NCI-H146 (cell line): ENCODE measurements around the gene NDUFAF5.
A peak's percentile ranks its signal among the peaks of the same experiment; 100 is the strongest.

ENCODE experiments used
- DNase-seq: peaks from one replicate; lab custom pipeline; 2025; lab: John Stamatoyannopoulos, UW

The NDUFAF5 gene

GRCh38 chr20:13778827-13779226 is 6.0 kb upstream of the NDUFAF5 start:
- no peak for DNase-seq

DNA sequence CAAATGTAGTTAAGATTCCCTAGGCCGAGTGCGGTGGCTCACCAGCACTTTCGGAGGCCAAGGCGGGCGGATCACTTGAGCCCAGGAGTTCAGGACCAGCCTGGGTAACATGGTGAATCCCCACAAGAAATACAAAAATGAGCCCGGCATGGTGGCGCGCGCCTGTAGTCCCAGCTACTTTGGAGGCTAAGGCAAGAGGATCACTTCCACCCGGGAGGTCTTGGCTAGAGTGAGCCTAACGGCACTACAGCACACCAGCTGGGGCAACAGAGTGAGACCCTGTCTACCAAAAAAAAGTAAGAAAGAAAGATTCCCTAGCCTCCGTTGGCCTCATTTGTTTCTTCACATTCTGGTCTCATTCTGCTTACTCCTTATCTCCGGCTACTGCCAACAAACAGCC is 1.3 kb upstream of the NDUFAF5 start:
- DNase-seq, result no peak

DNA sequence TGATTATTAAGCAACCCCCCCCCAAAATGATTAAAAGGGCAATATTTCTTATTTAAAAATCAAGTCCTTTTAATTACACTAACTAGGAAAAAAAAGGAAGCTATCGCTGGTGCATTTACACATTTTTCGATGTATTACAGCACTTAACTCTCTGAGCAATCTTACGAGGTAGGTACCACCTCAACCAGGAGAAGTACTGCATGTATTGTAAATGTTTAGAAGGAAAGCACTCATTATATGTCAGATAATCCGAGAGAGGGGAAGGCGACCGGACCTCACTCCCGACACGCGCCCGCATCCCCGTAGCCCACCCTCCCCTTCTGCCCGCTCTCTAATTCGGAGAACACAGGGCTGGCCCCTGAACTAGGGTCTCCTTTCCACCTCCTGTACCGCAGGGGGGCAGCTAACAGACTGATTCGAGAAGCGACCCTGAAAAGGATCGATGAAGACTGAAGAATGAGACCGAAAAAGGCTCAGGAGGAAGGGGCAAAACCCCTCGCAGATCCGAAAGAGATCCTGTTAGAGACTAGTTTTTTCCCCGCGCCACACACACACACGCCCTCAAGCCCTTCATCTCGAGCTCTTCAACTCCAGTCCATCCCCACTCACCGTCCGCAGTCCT is 446 bp upstream of the NDUFAF5 start:
- no peak for DNase-seq

GRCh38 chr20:13786143-13786828 is 1.5 kb downstream of the NDUFAF5 start:
- DNase-seq, result no peak

DNA sequence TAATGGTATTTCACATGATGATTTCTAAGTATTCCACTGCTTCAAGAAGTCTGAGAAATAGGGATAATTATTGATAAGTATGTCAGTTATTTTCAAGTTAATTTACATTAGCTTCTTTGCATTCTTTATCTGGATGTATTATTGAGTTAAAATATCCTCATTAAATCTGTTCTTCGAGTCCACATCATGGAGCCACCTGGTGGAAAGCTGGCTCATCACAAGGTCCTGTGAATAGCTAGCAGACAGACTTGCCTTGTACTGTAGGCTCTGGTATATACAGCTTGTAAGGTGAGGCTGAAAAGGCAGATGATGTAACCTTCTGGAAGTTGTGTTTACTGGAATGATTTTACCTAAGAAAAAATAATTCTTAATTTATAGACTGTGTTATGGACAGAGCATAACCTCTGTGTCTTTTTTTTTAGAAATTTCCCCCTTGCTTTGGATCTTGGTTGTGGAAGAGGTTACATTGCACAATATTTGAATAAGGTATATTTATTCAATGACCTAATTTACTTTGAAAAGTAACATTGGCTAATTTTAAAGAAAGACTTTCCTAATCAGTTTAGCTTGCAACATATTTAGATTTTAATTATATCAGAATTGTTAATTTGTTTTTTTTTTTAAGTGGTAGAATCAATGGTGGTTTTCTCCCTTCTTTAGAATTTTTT is 3.5 kb downstream of the NDUFAF5 start:
- peak; percentile 44 for DNase-seq

DNA sequence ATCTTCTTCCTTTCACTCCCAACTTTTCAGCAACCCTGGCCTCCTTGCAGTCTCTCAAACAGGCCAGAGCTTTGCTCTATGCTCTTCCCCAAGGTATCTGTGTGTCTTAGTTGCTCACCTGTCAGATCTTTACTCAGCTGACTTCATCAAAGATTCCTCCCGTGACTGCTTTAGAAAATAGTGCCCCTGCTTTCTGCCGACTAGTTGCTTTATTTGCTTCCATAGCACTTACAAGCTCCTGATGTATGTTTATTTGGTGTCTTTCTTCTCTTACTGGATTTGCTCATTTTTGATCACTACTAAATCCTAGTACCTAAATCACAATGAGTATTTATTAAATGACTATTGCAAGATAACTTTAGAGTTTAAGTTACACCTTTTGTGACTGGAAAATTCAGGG is 5.9 kb downstream of the NDUFAF5 start:
- DNase-seq, result no peak

GRCh38 chr20:13791540-13792459 is 7.0 kb downstream of the NDUFAF5 start:
- no peak for DNase-seq

DNA sequence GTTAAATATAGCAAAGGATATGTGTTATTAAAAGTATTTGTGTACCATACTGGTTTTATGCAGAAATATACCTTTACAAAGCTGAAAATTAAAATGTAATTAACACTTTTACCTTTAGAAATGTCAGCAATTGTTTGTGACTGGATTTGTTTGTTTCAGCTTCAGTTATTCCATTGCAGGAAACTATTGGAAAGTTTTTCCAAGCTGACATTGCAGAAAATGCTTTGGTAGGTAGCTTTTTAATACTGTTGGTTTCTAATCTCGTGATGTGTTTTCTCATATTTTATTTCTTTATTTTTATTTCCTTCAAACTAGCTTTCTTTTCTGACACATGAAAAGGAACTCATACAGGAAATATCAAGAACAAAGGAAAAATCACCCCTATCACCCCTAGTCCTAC is 8.2 kb downstream of the NDUFAF5 start:
- DNase-seq, result no peak

DNA sequence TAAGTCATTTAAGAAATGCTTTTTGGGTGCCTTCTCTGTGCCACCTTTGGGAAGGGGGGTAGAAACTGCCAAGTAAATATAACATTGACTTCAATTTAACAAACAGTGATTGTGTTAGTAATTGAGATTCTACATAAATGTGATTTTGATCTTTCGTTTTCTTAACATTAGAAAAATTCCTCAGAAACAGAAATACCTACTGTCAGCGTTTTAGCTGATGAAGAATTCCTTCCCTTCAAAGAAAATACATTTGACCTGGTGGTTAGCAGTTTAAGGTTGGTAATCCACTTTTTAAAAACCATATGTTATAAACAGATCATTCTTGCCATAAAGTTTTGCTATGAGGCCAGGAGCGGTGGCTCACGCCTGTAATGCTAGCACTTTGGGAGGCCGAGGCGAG is 9.8 kb downstream of the NDUFAF5 start:
- DNase-seq, result no peak

GRCh38 chr20:13799040-13799439 is 14.2 kb downstream of the NDUFAF5 start:
- no peak for DNase-seq

- no peak for DNase-seq
Measured at GRCh38 chr20:13799974-13800373, 15.1 kb downstream of the NDUFAF5 start.

DNA sequence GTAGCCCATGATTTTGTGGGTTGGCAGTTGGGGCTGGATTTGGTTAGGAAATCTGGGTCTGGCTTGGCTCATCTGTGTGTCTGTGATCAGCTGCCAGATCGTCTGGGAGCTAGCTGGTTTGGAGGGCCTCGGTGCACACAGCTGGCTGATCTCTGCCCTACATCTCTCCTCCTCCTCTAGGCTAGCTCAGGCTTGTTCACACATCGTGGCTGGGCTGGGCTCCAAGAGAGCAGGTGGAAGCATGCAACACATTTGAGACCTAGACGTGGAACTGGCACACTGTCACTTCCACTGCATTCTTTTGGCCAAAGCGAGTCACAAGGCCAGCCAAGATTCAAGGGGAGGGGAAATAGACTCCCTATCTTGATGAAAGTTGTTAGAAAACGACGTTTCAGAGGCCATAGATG is 15.9 kb downstream of the NDUFAF5 start:
- peak; percentile 20 for DNase-seq

DNA sequence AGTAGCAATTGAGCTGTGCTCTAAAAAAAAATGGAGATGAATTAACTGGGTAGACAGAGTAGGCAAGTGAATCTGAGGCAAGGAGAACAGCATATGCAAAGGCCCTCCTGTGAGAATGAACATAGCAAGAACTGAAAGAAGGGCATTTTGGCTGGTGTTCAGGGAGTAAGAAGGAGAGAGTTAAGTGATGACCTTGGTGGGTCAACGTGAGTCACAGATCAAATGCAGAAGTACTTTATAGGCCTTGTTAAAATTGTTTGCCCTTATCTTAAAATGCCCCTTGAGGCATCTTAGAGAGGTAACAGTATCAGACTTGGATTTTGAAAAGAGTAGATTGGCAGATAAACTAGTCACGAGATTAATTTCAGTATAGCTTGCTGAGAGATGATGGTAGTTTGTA is 24.5 kb downstream of the NDUFAF5 start:
- no peak for DNase-seq

DNA sequence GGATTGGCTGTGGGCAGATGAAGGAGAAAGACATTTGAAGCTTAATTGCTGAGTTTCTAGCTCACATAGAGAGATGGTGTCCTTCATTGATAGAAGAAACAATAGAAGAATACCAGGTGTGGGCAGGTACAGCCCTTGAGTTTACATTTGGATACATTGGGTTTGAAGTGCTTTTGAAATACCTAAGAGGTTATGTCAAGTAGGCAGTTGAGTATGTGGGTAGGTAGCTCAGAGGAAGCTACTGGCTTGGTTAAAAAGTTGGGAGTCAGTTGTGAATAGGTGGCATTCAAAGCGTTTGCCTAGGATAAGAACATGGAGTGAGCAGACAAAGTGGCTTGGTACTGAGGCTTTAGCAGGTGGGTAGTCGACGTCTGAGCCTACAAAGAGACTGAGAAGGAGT is 25.0 kb downstream of the NDUFAF5 start:
- no peak for DNase-seq

- no peak for DNase-seq
Measured at GRCh38 chr20:13810446-13810845, 25.6 kb downstream of the NDUFAF5 start.

- DNase-seq, result no peak
Measured at GRCh38 chr20:13813910-13814309, 29.1 kb downstream of the NDUFAF5 start.

- DNase-seq, result no peak
Measured at GRCh38 chr20:13814672-13815071, 29.8 kb downstream of the NDUFAF5 start.

GRCh38 chr20:13816757-13817156 is 31.9 kb downstream of the NDUFAF5 start:
- no peak for DNase-seq

DNA sequence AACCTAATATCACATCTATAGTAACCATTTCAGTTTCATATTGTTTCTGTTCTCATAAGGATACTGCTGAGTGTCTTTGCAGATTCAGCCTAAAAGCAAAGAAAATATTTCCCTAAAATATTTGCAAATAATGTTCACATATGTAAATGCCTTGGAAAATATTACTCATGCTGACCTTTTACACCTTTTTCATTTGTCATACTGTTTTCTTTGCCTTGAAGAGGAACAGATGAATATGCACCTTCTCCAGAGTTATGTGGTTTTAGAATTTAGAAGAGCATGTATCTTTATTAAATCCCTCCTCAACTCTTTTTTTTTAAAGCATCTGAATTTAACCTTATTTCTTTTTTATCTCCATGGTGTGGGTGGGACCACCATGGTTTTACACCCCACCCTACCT is 32.5 kb downstream of the NDUFAF5 start:
- DNase-seq, result no peak

DNA sequence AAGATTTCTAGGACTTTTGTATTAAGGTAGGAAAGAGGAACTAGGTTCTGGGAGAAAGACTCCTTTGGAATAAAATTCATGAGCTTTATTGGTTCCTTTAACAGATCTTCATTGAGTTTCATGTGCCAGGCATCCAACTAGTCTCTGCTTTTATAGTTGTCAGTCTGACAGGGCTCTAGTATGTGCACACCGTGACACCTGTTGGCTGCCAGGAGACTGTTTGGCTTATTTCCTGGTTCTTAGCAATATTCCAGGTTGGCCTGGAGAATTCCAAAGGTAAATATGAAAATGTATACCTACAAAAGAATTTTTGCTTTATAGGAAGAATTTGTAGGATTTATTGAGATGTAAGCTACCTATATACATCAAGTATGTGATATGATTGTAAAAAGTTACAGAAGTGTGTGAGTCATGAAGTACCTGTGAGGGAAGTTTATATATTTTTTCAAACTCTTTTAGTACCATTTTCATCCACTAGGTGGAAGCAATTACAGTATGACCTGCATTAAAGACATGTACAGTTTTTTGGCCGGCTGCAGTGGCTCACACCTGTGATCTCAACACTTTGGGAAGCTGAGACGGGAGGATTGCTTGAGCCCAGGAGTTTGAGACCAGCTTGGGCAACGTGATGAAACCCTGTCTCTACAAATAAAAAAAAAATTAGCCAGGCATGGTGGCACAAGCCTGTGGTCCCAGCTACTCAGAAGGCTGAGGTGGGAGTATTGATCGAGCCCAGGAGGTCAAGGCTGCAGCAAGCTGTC is 35.2 kb downstream of the NDUFAF5 start:
- peak; percentile 51 for DNase-seq

DNA sequence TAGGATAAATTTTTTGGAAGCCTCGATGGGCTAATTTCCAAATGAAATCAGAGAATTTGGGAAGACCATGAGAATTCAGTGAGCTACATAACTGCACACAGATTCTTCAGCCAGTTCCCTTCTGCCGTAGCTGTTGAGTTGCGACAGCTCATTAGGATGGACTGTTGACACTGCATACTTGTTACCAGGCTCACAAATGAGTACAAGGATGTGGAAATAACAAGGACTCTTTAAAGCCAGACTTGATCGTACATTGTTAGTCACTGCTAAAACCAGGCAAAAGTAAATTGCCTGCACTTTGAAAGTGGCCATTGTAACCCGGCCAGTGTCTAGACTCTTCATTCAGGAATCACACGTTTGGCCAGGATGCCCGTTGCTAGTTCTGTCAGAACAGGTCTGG is 37.0 kb downstream of the NDUFAF5 start:
- DNase-seq, result no peak

DNA sequence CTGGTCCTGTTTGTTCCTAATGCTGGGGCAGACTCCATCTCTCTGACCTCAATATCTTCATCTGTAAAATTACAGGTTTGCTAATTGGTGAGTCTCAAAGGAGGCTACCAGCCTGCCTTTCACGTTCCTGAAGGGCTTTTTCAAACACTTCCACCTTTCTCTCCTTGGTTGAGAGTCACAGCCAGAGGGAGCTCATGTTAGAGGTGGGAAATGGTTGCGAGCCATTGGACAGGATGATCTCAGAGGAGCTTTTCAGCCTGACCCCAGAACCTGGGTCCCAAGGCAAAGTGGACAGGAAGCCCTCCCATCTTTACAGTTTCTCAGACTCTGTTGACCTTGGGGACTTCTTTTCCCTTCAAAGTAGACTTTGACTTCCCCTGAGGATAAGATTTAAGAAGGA is 37.6 kb downstream of the NDUFAF5 start:
- no peak for DNase-seq
